ENCODE results near the gene RANBP17. TPM values are rescaled to one million over a fixed set of nuclear protein-coding genes. Genes with fewer than 3 reads are reported as not detected.

The RANBP17 gene
- polyA plus RNA-seq, 1 of the 3 experiments (the other 2 are of a cell fraction) = 6.0 TPM

DNA sequence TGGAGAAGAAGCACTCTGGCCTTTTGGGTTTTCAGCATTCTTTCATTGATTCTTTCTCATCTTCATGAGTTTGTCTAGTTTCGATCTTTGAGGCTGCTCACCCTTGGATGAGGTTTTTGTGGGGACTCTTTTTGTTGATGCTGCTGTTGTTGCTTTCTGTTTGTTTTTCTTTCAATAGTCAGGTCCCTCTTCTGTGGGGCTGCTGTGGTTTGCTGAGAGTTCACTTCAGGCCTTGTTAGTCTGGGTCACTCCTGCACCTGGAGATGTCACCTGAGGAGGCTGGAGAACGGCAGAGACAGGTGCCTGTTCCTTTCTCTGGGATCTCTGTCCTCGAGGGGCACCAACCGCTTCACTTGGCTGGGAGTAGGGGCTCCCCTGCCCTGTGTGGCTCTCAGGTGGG, 14.0 kb downstream of the RANBP17 start:
- Histone ChIP-seq H3K79me2 (ENCODE audit: insufficient read depth) (peaks cover 30% of the 10 kb centered on the region; the same call in 1 of the 2 replicates), H3K4me2 (no peak overlapping the region), H3K4me1 (ENCODE audit: control insufficient read depth in 1 of 2, insufficient read depth in 2 of 2, low read depth in 1 of 2, low read length in 1 of 2) (no peaks in the 10 kb centered on the region; a peak in 1 of 4 replicates), H3K36me3 (replicated peaks in 1 of 2; ENCODE audit: control insufficient read depth in 1 of 2, insufficient read depth in 2 of 2, low read length in 1 of 2) (peaks cover 0 to 6% of the 10 kb centered on the region in 2 experiments), H3K9me3 (no peaks in the 10 kb centered on the region), H3K9ac (no peak overlapping the region), H3K4me3 (ENCODE audit: low read depth in 2 of 2, low read length in 1 of 2) (no peak overlapping the region), H4K20me1 (ENCODE audit: insufficient read depth) (no peaks in the 10 kb centered on the region), H3K9me2 (no peaks in the 10 kb centered on the region), H3K27ac (ENCODE audit: low read depth in 2 of 2, low read length in 1 of 2) (no peak overlapping the region), H3F3A (replicated peaks; ENCODE audit: insufficient read depth) (no peaks in the 10 kb centered on the region), H2AFZ (ENCODE audit: low read depth) (no peak overlapping the region), H3K27me3 (ENCODE audit: insufficient read depth) (no peaks in the 10 kb centered on the region)
- POLR2A ChIA-PET = no interaction called here
- CTCF ChIA-PET = no interaction called here
- WGBS (ENCODE audit: low lambda C conversion rate) = 80% methylated on average over 2 of the region's 4 CpGs
- DNase-seq = no peak
- no peak for TF ChIP-seq GATA2 (CRISPR knock-in tag; IDR thresholded peaks at IDR 0.05)
- TF ChIP-seq YY1 (IDR thresholded peaks at IDR 0.05; ENCODE audit: low read depth) = no peak
- TF ChIP-seq TEAD4 (IDR thresholded peaks at IDR 0.05; ENCODE audit: borderline replicate concordance, insufficient read depth) = no peak
- TF ChIP-seq RXRA (IDR thresholded peaks at IDR 0.05; ENCODE audit: borderline replicate concordance, low read depth) = no peak
- no peak for TF ChIP-seq RFX5 (IDR thresholded peaks at IDR 0.05; ENCODE audit: low read length)
- TF ChIP-seq, protein P1, sequence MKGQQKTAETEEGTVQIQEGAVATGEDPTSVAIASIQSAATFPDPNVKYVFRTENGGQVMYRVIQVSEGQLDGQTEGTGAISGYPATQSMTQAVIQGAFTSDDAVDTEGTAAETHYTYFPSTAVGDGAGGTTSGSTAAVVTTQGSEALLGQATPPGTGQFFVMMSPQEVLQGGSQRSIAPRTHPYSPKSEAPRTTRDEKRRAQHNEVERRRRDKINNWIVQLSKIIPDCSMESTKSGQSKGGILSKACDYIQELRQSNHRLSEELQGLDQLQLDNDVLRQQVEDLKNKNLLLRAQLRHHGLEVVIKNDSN (IDR thresholded peaks at IDR 0.05; ENCODE audit: borderline replicate concordance, low read depth) = no peak

DNA sequence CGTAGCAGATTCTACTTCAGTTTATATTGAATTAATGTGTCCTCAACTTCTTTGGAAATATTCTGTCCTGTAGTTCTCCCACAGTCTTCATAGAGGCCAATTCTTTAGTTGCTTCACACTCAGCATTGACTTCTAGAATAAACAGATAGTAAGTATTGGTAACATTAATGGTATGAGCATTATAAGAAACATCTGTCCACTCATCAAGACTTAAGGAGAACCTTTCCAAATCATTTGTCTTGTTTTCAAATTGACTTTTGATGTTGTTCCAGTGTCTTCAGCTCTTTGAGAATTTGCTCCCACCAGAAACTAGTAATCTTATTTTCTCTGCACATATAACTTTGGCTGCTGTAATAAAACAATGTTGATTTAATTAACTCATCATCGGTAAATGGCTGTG, 18.3 kb downstream of the RANBP17 start:
- ChIA-PET CTCF (interaction anchor here (1.2 to 3.2 kb wide), 2 partner anchors 10 to 17 kb away, joined by 4 to 9 read pairs; no protein-coding TSS in a partner anchor), POLR2A (no interaction called here)
- Histone ChIP-seq H3K9ac (no peak overlapping the region), H3K79me2 (ENCODE audit: insufficient read depth) (peaks cover 9% of the 10 kb centered on the region; the same call in 1 of the 2 replicates), H3K27me3 (ENCODE audit: insufficient read depth) (no peaks in the 10 kb centered on the region), H3K4me2 (no peak overlapping the region), H3K9me3 (no peaks in the 10 kb centered on the region), H3K9me2 (no peaks in the 10 kb centered on the region), H3K36me3 (replicated peaks in 1 of 2; ENCODE audit: control insufficient read depth in 1 of 2, insufficient read depth in 2 of 2, low read length in 1 of 2) (peaks cover 8 to 13% of the 10 kb centered on the region in 2 experiments), H3K4me3 (ENCODE audit: low read depth in 2 of 2, low read length in 1 of 2) (no peak overlapping the region), H2AFZ (ENCODE audit: low read depth) (no peak overlapping the region), H3K4me1 (ENCODE audit: control insufficient read depth in 1 of 2, insufficient read depth in 2 of 2, low read depth in 1 of 2, low read length in 1 of 2) (no peaks in the 10 kb centered on the region; a peak in 1 of 4 replicates), H4K20me1 (ENCODE audit: insufficient read depth) (no peaks in the 10 kb centered on the region), H3K27ac (ENCODE audit: low read depth in 2 of 2, low read length in 1 of 2) (no peak overlapping the region), H3F3A (replicated peaks; ENCODE audit: insufficient read depth) (no peaks in the 10 kb centered on the region)
- no peak for DNase-seq
- TF ChIP-seq CHD2 (IDR thresholded peaks at IDR 0.05; ENCODE audit: low read length, partially characterized antibody) = no peak
- TF ChIP-seq SMC3 (IDR thresholded peaks at IDR 0.05; ENCODE audit: low read depth, low read length) = no peak
- TF ChIP-seq, protein P2, sequence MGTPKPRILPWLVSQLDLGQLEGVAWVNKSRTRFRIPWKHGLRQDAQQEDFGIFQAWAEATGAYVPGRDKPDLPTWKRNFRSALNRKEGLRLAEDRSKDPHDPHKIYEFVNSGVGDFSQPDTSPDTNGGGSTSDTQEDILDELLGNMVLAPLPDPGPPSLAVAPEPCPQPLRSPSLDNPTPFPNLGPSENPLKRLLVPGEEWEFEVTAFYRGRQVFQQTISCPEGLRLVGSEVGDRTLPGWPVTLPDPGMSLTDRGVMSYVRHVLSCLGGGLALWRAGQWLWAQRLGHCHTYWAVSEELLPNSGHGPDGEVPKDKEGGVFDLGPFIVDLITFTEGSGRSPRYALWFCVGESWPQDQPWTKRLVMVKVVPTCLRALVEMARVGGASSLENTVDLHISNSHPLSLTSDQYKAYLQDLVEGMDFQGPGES (IDR thresholded peaks at IDR 0.05; ENCODE audit: low read depth, low read length) = no peak
- no peak for TF ChIP-seq RAD21 (IDR thresholded peaks at IDR 0.05; ENCODE audit: low read length)
- 87% methylated on average over 2 of the region's 2 CpGs for WGBS (ENCODE audit: low lambda C conversion rate)

DNA sequence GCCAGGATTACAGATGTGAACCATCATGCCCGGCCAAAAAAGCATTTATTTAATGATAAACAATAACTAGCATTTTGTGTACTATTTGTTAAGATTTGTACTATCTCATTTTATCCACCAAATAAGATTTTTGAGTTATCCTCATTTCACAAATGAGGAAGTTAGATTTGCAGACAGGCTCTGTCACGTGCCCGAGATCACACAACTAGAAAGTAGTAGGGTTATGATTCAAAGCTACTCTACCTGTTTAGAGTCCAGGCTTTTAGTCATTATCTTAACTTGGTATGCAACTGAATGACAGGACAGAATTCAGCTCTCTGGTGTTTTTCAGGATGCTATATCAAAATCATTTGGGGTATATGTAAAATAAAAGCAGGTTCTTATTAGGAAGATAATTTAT, 20.5 kb downstream of the RANBP17 start:
- CTCF ChIA-PET = interaction anchor here (1.6 kb wide), 1 partner anchor 244 kb away, joined by 3 read pairs; no protein-coding TSS in a partner anchor
- Histone ChIP-seq H3K4me2 (no peak overlapping the region), H3K4me1 (ENCODE audit: control insufficient read depth in 1 of 2, insufficient read depth in 2 of 2, low read depth in 1 of 2, low read length in 1 of 2) (no peaks in the 10 kb centered on the region), H3K27me3 (ENCODE audit: insufficient read depth) (no peaks in the 10 kb centered on the region), H4K20me1 (ENCODE audit: insufficient read depth) (no peaks in the 10 kb centered on the region), H3K36me3 (replicated peaks in 1 of 2; ENCODE audit: control insufficient read depth in 1 of 2, insufficient read depth in 2 of 2, low read length in 1 of 2) (peaks cover 8 to 13% of the 10 kb centered on the region in 2 experiments), H2AFZ (ENCODE audit: low read depth) (no peak overlapping the region), H3K9me3 (no peaks in the 10 kb centered on the region), H3F3A (replicated peaks; ENCODE audit: insufficient read depth) (no peaks in the 10 kb centered on the region), H3K9ac (no peak overlapping the region), H3K79me2 (ENCODE audit: insufficient read depth) (no peaks in the 10 kb centered on the region), H3K4me3 (ENCODE audit: low read depth in 2 of 2, low read length in 1 of 2) (no peak overlapping the region), H3K9me2 (no peaks in the 10 kb centered on the region), H3K27ac (ENCODE audit: low read depth in 2 of 2, low read length in 1 of 2) (no peak overlapping the region)
- DNase-seq = no peak
- TF ChIP-seq FOXM1 (IDR thresholded peaks at IDR 0.05; ENCODE audit: low read depth) = no peak
- TF ChIP-seq, protein P3, sequence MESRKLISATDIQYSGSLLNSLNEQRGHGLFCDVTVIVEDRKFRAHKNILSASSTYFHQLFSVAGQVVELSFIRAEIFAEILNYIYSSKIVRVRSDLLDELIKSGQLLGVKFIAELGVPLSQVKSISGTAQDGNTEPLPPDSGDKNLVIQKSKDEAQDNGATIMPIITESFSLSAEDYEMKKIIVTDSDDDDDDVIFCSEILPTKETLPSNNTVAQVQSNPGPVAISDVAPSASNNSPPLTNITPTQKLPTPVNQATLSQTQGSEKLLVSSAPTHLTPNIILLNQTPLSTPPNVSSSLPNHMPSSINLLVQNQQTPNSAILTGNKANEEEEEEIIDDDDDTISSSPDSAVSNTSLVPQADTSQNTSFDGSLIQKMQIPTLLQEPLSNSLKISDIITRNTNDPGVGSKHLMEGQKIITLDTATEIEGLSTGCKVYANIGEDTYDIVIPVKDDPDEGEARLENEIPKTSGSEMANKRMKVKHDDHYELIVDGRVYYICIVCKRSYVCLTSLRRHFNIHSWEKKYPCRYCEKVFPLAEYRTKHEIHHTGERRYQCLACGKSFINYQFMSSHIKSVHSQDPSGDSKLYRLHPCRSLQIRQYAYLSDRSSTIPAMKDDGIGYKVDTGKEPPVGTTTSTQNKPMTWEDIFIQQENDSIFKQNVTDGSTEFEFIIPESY (IDR thresholded peaks at IDR 0.05; ENCODE audit: borderline replicate concordance, low read depth) = no peak
- WGBS (ENCODE audit: low lambda C conversion rate) = 97% methylated on average over 3 of the region's 3 CpGs
- POLR2A ChIA-PET = no interaction called here

Measured in SK-N-SH (cell line).